ENCODE results near the gene RANGAP1. TPM values are rescaled to one million over a fixed set of nuclear protein-coding genes. Genes with fewer than 3 reads are reported as not detected.
"Not testable (repeated sequence)": the region's sequence is repeated elsewhere in the genome, so short reads cannot be mapped to it uniquely, and the experiment has no call there.

Gene RANGAP1
- total and polyA plus RNA-seq, 2 of the 4 experiments (the other 2 are of a cell fraction) = 71.2 to 148 TPM

- CTCF ChIA-PET = no interaction called here
- BruUV-seq (replicated peaks) = no TSS peak
- no peak overlapping the region for H3K4me3 ChIP-seq (ENCODE audit: insufficient read depth, low read depth, low read length)
- H3K4me2 ChIP-seq (ENCODE audit: low read depth, low read length) = no peak overlapping the region
- no peak for TF ChIP-seq SMC3 (IDR thresholded peaks at IDR 0.05; ENCODE audit: low read depth, low read length)
- TF ChIP-seq POLR2A (IDR thresholded peaks at IDR 0.05; ENCODE audit: low read depth, low read length) = no peak
- no peak for TF ChIP-seq RFX5 (IDR thresholded peaks at IDR 0.05; ENCODE audit: low read depth, low read length)
- no peak for TF ChIP-seq CEBPB (IDR thresholded peaks at IDR 0.05; ENCODE audit: low read depth, low read length)
- TF ChIP-seq RAD21 (IDR thresholded peaks at IDR 0.05; ENCODE audit: low read length) = no peak
- TF ChIP-seq BHLHE40 (IDR thresholded peaks at IDR 0.05; ENCODE audit: low read depth, low read length) = no peak
- no peak for TF ChIP-seq RCOR1 (IDR thresholded peaks at IDR 0.05; ENCODE audit: insufficient replicate concordance, low read length)
- TF ChIP-seq, protein P1, sequence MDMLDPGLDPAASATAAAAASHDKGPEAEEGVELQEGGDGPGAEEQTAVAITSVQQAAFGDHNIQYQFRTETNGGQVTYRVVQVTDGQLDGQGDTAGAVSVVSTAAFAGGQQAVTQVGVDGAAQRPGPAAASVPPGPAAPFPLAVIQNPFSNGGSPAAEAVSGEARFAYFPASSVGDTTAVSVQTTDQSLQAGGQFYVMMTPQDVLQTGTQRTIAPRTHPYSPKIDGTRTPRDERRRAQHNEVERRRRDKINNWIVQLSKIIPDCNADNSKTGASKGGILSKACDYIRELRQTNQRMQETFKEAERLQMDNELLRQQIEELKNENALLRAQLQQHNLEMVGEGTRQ (IDR thresholded peaks at IDR 0.05; ENCODE audit: low read depth, low read length) = no peak
- TF ChIP-seq MAZ (IDR thresholded peaks at IDR 0.05; ENCODE audit: borderline replicate concordance, low read depth, low read length) = no peak
- no peak overlapping the region for H3K23ac ChIP-seq (ENCODE audit: low read depth, low read length)
- dilution Hi-C loops (cut with HindIII; ENCODE audit: low sequenced_read_pairs, unreplicated experiment) (no loop called here), in situ Hi-C loops (cut with MboI; ENCODE audit: low sequenced_read_pairs) (no loop called here), intact Hi-C loops (cut with micrococcal nuclease) (no loop called here)
- H4K20me1 ChIP-seq (ENCODE audit: insufficient read depth, low read length) = peaks cover 44% of the 10 kb centered on the region
- no peak overlapping the region for H3K27ac ChIP-seq (ENCODE audit: insufficient read depth, low read length)
- peak overlapping the region; percentile 21 for H2AFZ ChIP-seq (replicated peaks; ENCODE audit: low read length, poor library complexity)
- H2BK20ac ChIP-seq (ENCODE audit: low read depth, low read length) = no peak overlapping the region
- H2AK9ac ChIP-seq (replicated peaks; ENCODE audit: low read depth, low read length, poor library complexity) = peak overlapping the region; percentile 65
- no peak overlapping the region for H3K18ac ChIP-seq (ENCODE audit: low read depth, low read length)
- H2BK120ac ChIP-seq (ENCODE audit: low read depth, low read length) = no peak overlapping the region
- H3K14ac ChIP-seq (replicated peaks; ENCODE audit: low read depth, low read length) = no peak overlapping the region
- H4K5ac ChIP-seq (ENCODE audit: low read depth, low read length) = no peak overlapping the region
- no peak overlapping the region for H2BK15ac ChIP-seq (ENCODE audit: low read depth, low read length)
- no peak overlapping the region for H3K56ac ChIP-seq (ENCODE audit: extremely low read depth, insufficient read depth, low read length)
- no peaks in the 10 kb centered on the region for H3K27me3 ChIP-seq (ENCODE audit: control insufficient read depth, insufficient read depth, low read length)
- H2AK5ac ChIP-seq (ENCODE audit: low read depth, low read length) = no peak overlapping the region
- H3K4me1 ChIP-seq (ENCODE audit: control insufficient read depth, insufficient read depth, low read length) = peaks cover 14% of the 10 kb centered on the region
- no peaks in the 10 kb centered on the region for H3K9me3 ChIP-seq (ENCODE audit: control insufficient read depth, insufficient read depth, low read length)
- no peak overlapping the region for H2BK5ac ChIP-seq (ENCODE audit: low read depth, low read length, poor library complexity, severe bottlenecking)
- peaks cover 36% of the 10 kb centered on the region for H3K9me1 ChIP-seq (ENCODE audit: insufficient read depth, low read length)
- 95% methylated on average over 5 of the region's 7 CpGs; no CpG with 5 or more reads in 1 of the 2 experiments for WGBS, 2 experiments (ENCODE audit: extremely low coverage in 2 of 2, insufficient read length in 1 of 2)
- ATAC-seq (ENCODE audit: low read depth) (no peak), DNase-seq (no peak)
- no peak overlapping the region for H3K9ac ChIP-seq (ENCODE audit: low read depth, low read length)
- H4K8ac ChIP-seq (ENCODE audit: low read depth in 2 of 2, low read length in 2 of 2) = no peak overlapping the region
- H4K91ac ChIP-seq (ENCODE audit: insufficient read depth, low read depth, low read length) = no peak overlapping the region
- peaks cover 79% of the 10 kb centered on the region for H3K36me3 ChIP-seq (ENCODE audit: control insufficient read depth, insufficient read depth, low read length)
- POLR2A ChIA-PET (ENCODE audit: unreplicated experiment) = no interaction called here
- peaks cover 57 to 91% of the 10 kb centered on the region in 2 experiments for H3K79me1 ChIP-seq (ENCODE audit: low read depth in 1 of 2, low read length in 2 of 2)
- no peak overlapping the region for H3K4ac ChIP-seq (ENCODE audit: low read depth, low read length)
Observed at GRCh38 chr22:41260871-41261270, 25.1 kb downstream of the RANGAP1 start.

DNA sequence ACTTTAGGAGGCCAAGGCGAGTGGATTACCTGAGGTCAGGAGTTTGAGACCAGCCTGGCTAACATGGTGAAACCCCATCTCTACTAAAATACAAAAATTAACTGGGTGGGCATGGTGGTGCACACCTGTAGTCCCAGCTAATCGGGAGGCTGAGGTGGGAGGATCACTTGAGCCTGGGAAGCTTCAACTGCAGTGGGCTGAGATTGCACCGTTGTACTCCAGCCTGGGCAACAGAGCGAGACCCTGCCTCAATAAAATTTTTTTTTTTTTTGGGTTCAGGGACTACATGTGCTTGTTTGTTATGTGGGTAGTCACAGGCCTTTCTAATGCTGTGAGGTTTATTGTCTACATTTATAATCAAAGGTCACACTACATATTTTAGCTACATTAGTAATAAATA, 26.2 kb downstream of the RANGAP1 start:
- H3K79me1 ChIP-seq (ENCODE audit: low read depth in 1 of 2, low read length in 2 of 2) = peaks cover 59 to 89% of the 10 kb centered on the region in 2 experiments
- intact Hi-C loops (cut with micrococcal nuclease) = loop anchor here (5.0 kb wide), 1 partner anchor 337 kb away; no protein-coding TSS in a partner anchor
- BruUV-seq (replicated peaks); H3K4me3 ChIP-seq (ENCODE audit: insufficient read depth, low read depth, low read length); H3K4ac ChIP-seq (ENCODE audit: low read depth, low read length); DNase-seq; H2BK15ac ChIP-seq (ENCODE audit: low read depth, low read length); H3K27ac ChIP-seq (ENCODE audit: insufficient read depth, low read length); H3K56ac ChIP-seq (ENCODE audit: extremely low read depth, insufficient read depth, low read length); H3K9me3 ChIP-seq (ENCODE audit: control insufficient read depth, insufficient read depth, low read length); H3K27me3 ChIP-seq (ENCODE audit: control insufficient read depth, insufficient read depth, low read length); ATAC-seq (ENCODE audit: low read depth); CTCF ChIA-PET; H2AFZ ChIP-seq (replicated peaks; ENCODE audit: low read length, poor library complexity); dilution Hi-C loops (cut with HindIII; ENCODE audit: low sequenced_read_pairs, unreplicated experiment); H2BK5ac ChIP-seq (ENCODE audit: low read depth, low read length, poor library complexity, severe bottlenecking); H3K4me2 ChIP-seq (ENCODE audit: low read depth, low read length); H4K8ac ChIP-seq (ENCODE audit: low read depth in 2 of 2, low read length in 2 of 2); H2BK20ac ChIP-seq (ENCODE audit: low read depth, low read length); H2AK9ac ChIP-seq (replicated peaks; ENCODE audit: low read depth, low read length, poor library complexity); H4K91ac ChIP-seq (ENCODE audit: insufficient read depth, low read depth, low read length); H3K9ac ChIP-seq (ENCODE audit: low read depth, low read length); H2AK5ac ChIP-seq (ENCODE audit: low read depth, low read length); H3K14ac ChIP-seq (replicated peaks; ENCODE audit: low read depth, low read length); H2BK120ac ChIP-seq (ENCODE audit: low read depth, low read length); H4K5ac ChIP-seq (ENCODE audit: low read depth, low read length); in situ Hi-C loops (cut with MboI; ENCODE audit: low sequenced_read_pairs); H3K23ac ChIP-seq (ENCODE audit: low read depth, low read length); H3K18ac ChIP-seq (ENCODE audit: low read depth, low read length): not testable (repeated sequence)
- H4K20me1 ChIP-seq (ENCODE audit: insufficient read depth, low read length) = peaks cover 37% of the 10 kb centered on the region
- POLR2A ChIA-PET (ENCODE audit: unreplicated experiment) = interaction anchor here (0.6 to 0.7 kb wide), 2 partner anchors 16 to 18 kb away, joined by 3 to 12 read pairs; no protein-coding TSS in a partner anchor
- peaks cover 34% of the 10 kb centered on the region for H3K9me1 ChIP-seq (ENCODE audit: insufficient read depth, low read length)
- peaks cover 14% of the 10 kb centered on the region for H3K4me1 ChIP-seq (ENCODE audit: control insufficient read depth, insufficient read depth, low read length)
- peaks cover 79% of the 10 kb centered on the region for H3K36me3 ChIP-seq (ENCODE audit: control insufficient read depth, insufficient read depth, low read length)
- 100% methylated on average over 1 of the region's 4 CpGs; no CpG with 5 or more reads in 1 of the 2 experiments for WGBS, 2 experiments (ENCODE audit: extremely low coverage in 2 of 2, insufficient read length in 1 of 2)
